MG63 (cell line): Measurements from ENCODE around the gene DNAJB11. TPM values are rescaled to one million over a fixed set of nuclear protein-coding genes. Genes with fewer than 3 reads are reported as not detected.
"Not testable (repeated sequence)": the region's sequence is repeated elsewhere in the genome, so short reads cannot be mapped to it uniquely, and the experiment has no call there.

Experiments
- DNase-seq: peaks from one replicate; pipeline ENCODE4 v3.0.0-alpha.2; 2020
- H3K27me3 ChIP-seq: fragments of 250-450 bp; sonication (Bioruptor Pico); 2 replicates; pipeline ENCODE4 v1.5.1; 2020; ENCODE audit warnings: mild to moderate bottlenecking, moderate library complexity
- H3K36me3 ChIP-seq: fragments of 250-450 bp; sonication (Bioruptor Pico); 2 replicates; pipeline ENCODE4 v1.5.1; 2020; ENCODE audit warnings: mild to moderate bottlenecking, moderate library complexity
- H3K4me3 ChIP-seq: fragments of 250-450 bp; sonication (Bioruptor Pico); 2 replicates; pipeline ENCODE4 v1.5.1; 2020; ENCODE audit warnings: mild to moderate bottlenecking, moderate library complexity
- H3K9me3 ChIP-seq: fragments of 250-450 bp; sonication (Bioruptor Pico); 2 replicates; pipeline ENCODE4 v1.5.1; 2020; ENCODE audit warnings: mild to moderate bottlenecking, moderate library complexity
- total RNA-seq: library from RNA; depleted of rRNA; stranded (reverse); fragments of >200 nt; shearing (Covaris generic); gene quantifications from 2 replicates; pipeline ENCODE4 v1.2.3, GENCODE V29; 2014; ENCODE audit warnings: low replicate concordance

The DNAJB11 gene
- total RNA-seq, 1 experiment from 2014 or later: 63.1 TPM

DNA sequence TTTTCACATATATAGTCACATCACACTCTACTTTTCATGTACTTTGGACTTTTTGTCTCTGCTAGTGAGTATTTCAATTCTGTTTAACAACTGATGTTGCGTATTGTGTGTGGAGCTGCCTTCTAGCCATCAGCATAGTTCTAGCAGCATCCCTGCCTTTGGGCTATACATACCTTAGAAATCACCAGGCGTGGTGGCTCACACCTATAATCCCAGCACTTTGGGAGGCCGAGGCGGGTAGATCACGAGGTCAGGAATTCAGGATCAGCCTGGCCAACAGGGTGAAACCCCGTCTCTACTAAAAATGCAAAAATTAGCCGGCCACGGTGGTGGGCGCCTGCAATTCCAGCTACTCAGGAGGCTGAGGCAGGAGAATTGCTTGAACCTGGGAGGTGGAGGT is 15.7 kb downstream of the DNAJB11 start:
- peaks cover 44% of the 10 kb centered on the region for H3K36me3 ChIP-seq
- not testable (repeated sequence) for H3K9me3 ChIP-seq, DNase-seq, H3K4me3 ChIP-seq, H3K27me3 ChIP-seq

DNA sequence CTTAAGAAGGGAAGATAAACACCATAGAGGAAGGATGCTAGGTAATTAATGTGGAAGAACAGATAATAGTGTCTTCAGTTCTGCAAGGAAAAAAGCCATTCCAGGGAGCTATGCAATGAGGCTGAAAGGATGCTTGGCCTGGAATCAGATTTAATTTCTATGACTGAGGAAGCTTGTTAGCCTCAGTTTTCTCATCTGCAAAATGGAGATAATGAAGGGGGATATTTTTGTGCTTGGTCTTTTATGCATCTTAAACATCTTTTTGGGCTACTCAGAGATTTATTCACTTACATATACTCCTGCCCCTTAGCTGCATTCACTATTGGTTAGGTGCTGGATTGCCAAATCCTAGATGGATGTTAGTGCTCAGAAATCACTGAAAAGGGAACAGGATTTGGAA is 16.7 kb downstream of the DNAJB11 start:
- Histone ChIP-seq H3K4me3 (no peak overlapping the region), H3K9me3 (no peaks in the 10 kb centered on the region), H3K27me3 (no peaks in the 10 kb centered on the region), H3K36me3 (peaks cover 34% of the 10 kb centered on the region)
- no peak for DNase-seq

DNA sequence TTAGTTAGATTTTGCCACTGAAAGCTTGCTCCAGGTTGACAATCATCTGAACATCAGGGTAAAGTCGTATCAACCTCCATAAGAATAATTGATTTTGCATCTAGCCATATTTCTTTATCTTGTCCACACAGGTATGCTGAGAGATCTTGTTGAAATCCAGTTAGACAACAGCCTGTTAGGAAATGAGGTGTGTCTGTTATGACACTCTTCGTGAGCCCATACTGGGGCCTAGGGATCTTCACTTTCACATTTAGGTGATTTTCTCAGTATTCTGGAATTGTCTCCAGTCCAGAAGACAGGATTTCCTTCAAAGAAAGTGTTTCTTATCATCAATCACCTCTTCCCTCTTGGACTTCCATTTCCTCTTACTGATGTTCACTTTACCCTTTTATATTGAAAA is 18.1 kb downstream of the DNAJB11 start:
- DNase-seq: no peak
- Histone ChIP-seq H3K9me3 (no peaks in the 10 kb centered on the region), H3K36me3 (peaks cover 22% of the 10 kb centered on the region), H3K27me3 (no peaks in the 10 kb centered on the region), H3K4me3 (no peak overlapping the region)

DNA sequence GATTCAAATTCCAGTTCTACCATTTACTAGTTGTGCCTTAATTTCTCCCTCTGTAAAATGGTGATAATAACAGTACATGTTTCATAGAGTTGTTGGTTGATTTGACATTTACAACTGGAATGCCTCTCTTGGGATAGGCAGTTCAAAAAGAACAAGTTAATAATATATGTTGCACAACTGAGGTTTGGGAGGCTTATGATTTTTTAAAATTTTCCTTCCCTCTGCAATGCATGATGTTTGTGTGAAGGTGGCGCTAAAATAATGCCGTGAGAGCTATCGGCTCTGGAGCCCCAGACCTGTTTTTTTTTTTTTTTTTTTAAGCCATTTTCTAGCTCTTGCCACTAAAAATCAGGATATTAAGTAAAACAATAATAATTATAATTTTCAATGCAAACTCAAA is 18.6 kb downstream of the DNAJB11 start:
- H3K27me3 ChIP-seq: no peaks in the 10 kb centered on the region
- peaks cover 17% of the 10 kb centered on the region for H3K36me3 ChIP-seq
- no peak overlapping the region for H3K4me3 ChIP-seq
- H3K9me3 ChIP-seq: no peaks in the 10 kb centered on the region
- DNase-seq: no peak

DNA sequence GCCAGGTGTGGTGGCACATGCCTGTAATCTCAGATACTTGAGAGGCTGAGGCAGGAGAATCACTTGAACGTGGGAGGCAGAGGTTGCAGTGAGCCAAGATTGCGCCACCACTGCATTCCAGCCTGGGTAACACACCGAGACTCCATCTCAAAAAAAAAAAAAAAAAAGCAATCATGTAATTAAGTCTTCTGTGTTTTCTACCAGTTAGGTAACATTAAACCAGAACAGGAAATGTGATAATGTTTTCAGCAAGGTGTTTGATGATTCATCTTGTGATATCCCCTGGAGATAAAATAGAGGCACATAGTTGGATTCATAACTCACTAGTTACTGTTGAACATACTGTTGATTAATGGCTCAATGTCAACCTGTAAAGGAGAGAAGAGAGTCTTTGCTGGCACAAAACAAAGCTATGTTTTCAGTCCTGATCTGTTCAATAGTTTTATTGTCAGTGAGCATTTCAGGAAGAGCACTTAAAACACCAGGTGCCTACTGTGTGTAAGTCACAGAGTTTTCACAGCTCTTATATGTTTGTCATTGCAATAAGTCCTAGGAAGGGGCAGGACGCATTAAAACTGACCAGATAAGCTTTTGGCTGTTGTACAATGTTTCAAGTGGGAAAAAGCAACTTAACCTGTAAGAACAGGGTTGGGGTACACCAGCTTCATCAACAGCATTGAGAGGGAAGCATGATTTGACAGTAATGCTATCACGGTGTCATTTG is 19.5 kb downstream of the DNAJB11 start:
- no peak overlapping the region for H3K4me3 ChIP-seq
- DNase-seq: peak; percentile 21

DNA sequence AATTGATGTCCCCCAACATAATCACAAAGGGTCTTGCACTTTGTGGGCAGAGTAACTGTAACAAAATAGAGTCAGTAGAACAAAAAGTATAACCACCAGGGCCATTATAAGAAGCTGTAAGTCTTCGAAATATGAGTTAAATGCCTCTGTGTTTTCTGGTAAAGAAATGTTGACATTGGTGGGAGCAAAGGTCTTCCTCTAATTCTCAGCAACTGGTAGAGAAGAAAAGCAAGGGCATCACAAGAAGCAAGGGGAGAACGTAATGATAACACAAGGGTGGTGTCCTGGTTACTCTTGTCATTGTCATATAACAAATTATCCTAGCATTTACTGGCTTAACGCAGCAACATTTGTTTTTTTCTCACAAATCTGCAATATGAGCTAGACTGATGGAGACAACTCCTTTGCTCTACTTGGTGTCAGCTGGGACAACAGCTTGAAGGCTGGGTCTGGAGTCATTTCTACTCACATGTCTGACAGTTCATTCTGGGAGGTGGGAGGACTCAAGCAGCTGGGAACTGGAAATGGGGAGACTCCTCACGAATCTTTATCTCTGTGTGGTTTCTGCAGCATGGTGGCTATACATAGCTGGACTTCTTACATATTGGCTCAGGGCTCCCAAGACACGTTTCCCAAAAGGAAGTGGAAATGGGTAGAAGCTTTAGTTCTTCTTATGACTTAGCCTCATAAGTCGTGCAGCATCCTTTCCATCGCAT is 20.2 kb downstream of the DNAJB11 start:
- Histone ChIP-seq H3K4me3 (no peak overlapping the region), H3K9me3 (no peaks in the 10 kb centered on the region), H3K36me3 (peaks cover 3% of the 10 kb centered on the region; the same call in 1 of the 2 replicates), H3K27me3 (no peaks in the 10 kb centered on the region)
- DNase-seq: no peak

More for the DNA sequence above, 19.5 kb downstream of the DNAJB11 start:
- H3K36me3 ChIP-seq: peaks cover 8% of the 10 kb centered on the region
- H3K27me3 ChIP-seq: no peaks in the 10 kb centered on the region
- no peaks in the 10 kb centered on the region for H3K9me3 ChIP-seq

DNA sequence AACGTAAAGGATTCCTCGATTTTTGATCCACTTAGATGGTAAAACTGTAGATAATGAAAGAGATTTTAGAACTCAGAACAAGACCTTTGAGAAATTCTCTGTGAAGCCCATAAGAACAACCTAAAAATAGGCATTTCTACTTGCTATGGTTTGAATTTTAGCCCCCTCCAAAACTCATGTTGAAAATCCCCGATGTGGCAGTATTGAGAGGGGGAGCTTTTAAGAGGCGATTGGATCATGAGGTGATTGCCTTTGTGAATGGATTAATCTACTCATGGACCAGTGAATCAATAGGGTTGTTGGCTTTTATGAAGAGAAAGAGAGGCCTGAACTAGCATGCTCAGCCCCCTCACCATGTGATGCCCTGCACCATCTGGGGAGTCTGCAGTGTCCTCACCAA is 22.2 kb downstream of the DNAJB11 start:
- Histone ChIP-seq H3K27me3 (no peaks in the 10 kb centered on the region), H3K9me3 (no peaks in the 10 kb centered on the region), H3K4me3 (no peak overlapping the region), H3K36me3 (no peaks in the 10 kb centered on the region)
- no peak for DNase-seq

DNA sequence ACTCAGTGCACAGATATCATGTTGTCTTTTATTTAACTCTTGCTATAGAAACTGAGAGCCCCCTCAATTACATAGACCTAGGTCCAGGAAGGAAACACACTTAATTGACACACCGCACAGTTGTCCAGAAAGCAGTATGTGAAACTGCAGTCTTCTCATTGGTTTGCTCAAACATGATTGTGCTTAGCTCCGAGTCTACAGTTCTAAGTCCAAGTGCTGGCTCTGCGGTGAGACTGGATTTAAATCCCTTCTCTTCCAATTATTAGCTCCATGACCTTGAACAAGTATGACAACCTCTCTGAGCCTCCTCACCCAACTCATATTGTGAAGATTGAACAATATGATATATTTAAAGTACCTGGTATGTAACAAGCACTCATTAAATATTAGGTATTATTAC is 23.3 kb downstream of the DNAJB11 start:
- DNase-seq: no peak
- Histone ChIP-seq H3K36me3 (no peaks in the 10 kb centered on the region), H3K9me3 (no peaks in the 10 kb centered on the region), H3K27me3 (no peaks in the 10 kb centered on the region), H3K4me3 (no peak overlapping the region)

DNA sequence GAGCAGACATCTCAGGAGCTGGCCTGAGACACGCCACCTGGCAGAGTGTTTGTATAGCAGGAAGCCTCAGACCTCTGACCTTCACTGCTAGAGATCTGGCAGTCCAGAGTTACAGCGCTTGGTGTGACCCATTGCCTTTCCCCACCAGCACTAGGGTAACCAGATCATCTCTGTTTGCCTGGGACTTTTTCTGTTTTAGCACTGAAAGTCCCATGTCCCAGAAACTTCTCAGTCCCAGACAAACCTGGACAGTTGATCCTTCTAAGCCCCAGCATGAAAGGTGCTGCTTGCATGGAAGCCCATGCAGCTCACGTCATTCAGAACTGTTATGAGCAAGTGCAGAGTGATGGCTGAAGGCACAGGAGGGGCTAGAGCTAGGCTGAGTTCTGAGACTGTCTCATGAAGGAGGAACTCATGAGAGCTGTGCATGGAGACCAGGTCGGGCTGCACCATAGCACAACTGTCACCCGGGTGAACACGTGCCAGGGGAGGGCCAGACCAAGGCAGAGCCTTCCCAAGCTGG is 24.1 kb downstream of the DNAJB11 start:
- Histone ChIP-seq H3K4me3 (no peak overlapping the region), H3K9me3 (no peaks in the 10 kb centered on the region), H3K36me3 (no peaks in the 10 kb centered on the region), H3K27me3 (no peaks in the 10 kb centered on the region)
- no peak for DNase-seq

DNA sequence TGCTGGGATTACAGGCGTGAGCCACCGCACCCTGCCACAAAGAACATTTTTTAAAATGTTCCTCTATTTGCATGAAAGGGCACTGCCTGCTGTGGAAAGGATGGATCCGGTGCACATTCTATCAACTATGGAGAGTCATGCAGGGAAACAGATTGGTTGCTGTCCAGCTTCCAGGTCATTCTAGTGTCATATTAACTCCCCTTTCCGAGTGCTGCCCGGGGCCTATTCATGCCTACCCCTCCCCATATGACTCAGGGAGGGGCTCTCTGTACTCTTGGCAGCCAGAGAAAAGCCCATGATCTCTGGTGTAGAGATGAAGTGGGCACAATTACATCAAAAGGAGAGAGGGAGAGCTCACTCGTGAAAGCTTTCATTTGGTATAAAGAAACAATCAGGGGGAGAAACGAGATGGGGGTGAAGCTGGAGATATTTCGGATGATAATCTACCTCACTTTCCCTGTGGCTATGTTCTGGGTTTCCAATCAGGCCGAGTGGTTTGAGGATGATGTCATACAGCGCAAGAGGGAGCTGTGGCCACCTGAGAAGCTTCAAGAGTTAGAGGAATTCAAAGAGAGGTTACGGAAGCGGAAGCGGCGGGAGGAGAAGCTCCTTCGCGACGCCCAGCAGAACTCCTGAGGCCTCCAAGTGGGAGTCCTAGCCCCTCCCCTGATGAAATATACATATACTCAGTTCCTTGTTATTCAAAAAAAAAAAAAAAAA is 26.2 kb downstream of the DNAJB11 start:
- Histone ChIP-seq H3K27me3 (no peaks in the 10 kb centered on the region), H3K9me3 (no peaks in the 10 kb centered on the region), H3K4me3 (no peak overlapping the region), H3K36me3 (no peaks in the 10 kb centered on the region)
- no peak for DNase-seq

DNA sequence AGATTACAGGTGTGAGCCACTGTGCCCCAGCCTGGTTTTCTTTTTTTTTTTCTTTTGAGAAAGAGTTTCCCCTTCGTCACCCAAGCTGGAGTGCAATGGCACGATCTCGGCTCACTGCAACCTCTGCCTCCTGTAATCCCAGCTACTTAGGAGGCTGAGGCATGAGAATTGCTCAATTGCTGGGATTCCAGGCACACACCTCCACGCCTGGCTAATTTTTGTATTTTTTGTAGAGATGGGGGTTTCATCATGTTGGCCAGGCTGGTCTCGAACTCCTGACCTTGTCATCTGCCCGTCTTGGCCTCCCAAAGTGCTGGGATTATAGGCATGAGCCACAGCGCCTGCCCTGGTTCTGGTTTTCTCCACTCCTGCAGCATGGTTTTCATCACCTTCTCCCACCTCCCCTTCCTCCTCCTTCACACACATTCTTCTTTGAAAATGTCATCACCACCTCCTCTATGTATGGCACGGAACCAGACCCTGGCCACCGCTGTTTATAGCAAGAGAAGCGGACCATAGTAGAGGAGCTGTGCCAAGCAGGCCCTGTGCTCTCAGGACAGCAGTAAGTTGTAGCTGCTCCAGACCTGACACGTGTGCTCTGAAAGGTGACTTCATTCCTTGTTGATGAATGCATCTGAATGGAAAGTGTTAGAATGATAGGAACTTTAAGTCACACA is 27.7 kb downstream of the DNAJB11 start:
- Histone ChIP-seq H3K9me3 (no peaks in the 10 kb centered on the region), H3K4me3 (no peak overlapping the region), H3K27me3 (no peaks in the 10 kb centered on the region; the same call in 1 of the 2 replicates), H3K36me3 (no peaks in the 10 kb centered on the region)
- DNase-seq: peak; percentile 92

DNA sequence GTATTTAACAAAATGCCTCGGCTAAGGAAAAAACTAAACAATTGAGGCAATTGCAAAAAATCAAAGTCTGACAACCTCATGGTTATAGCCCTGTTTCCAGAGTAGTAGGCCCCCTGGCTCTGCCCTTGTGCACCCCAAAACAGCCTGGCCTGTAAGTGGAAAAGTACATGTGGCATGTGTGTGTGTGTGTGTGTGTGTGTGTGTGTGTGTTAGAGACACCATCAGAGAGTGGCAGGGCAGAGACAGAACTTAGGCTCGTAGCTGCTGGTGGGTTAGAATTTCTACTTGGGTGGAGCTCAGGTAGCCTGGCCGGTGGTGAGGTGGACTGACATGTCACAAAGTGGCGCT is 28.2 kb downstream of the DNAJB11 start:
- Histone ChIP-seq H3K9me3 (no peaks in the 10 kb centered on the region), H3K4me3 (no peak overlapping the region), H3K27me3 (no peaks in the 10 kb centered on the region; the same call in 1 of the 2 replicates), H3K36me3 (no peaks in the 10 kb centered on the region)
- DNase-seq: no peak

DNA sequence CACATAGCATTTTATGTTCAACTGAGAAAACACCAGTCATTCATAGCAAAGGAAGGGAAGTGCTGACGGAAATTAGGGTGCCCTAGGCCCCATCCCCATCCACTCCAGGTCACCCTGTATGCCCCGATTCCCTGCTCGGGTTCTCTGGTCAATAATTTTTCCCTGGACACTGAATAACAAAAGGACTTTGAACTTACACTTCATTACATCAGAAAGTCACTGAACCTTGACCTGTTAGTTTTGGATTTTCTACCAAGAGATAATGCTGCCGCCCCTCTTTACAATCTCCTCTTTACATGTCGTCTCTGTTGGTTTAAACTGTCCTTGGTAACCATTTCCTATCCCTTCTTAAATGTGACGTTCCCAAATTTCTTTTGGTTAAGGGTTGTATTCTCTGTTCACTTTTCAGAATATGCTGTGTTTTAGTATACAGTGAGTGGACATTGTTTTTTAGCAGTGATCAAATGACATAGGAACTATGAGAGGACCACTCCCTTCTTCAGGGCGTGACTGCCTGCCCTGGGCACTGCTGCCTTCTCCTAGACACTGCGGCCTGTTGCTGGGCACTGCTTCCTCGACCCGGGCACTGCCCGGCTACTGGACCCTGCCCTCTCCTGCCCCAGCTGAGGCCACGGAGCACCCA is 28.7 kb downstream of the DNAJB11 start:
- no peaks in the 10 kb centered on the region; the same call in 1 of the 2 replicates for H3K27me3 ChIP-seq
- DNase-seq: no peak
- H3K4me3 ChIP-seq: no peak overlapping the region
- H3K36me3 ChIP-seq: no peaks in the 10 kb centered on the region
- no peaks in the 10 kb centered on the region for H3K9me3 ChIP-seq

DNA sequence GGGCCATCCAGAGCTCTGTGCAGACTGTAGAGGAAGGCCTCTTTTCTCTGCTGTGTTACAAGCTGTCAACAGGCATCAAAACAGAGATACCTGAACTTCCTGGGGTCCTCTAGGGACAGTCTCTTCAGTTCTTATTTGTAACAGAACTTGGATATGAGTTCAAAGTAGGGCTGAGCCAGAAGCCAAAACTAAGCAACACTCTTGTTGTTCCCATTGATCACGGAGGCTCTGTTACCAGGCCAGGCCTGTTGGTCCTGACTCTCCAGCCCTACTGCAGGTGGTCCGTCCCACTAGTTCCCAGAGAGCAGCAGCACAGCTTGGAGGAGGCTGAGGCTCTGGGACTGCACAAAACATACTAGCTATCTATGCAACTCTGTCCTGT is 29.3 kb downstream of the DNAJB11 start:
- Histone ChIP-seq H3K4me3 (no peak overlapping the region), H3K36me3 (no peaks in the 10 kb centered on the region), H3K27me3 (no peaks in the 10 kb centered on the region; the same call in 1 of the 2 replicates), H3K9me3 (no peaks in the 10 kb centered on the region)
- DNase-seq: no peak

DNA sequence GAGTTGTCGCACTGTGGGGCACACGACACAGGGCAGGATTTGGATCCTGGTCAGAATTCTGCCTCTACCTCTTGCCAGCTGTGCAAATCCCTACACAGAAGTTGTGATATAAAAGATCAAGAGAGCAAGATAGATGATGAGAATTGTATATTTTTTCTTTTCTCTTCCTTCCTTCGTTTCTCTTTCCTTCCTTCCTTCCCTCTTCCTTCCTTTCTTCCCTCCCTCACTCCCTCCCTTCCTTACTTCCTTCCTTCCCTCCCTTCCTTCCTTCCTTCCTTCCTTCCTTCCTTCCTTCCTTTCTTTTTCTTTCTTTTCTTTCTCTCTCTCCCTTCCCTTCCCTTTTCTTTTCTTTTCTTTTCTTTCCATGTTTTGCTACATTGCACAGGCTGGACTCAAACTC is 30.4 kb downstream of the DNAJB11 start:
- no peak for DNase-seq
- H3K36me3 ChIP-seq: no peaks in the 10 kb centered on the region
- H3K4me3 ChIP-seq: no peak overlapping the region
- H3K9me3 ChIP-seq: no peaks in the 10 kb centered on the region
- H3K27me3 ChIP-seq: no peaks in the 10 kb centered on the region; the same call in 1 of the 2 replicates

DNA sequence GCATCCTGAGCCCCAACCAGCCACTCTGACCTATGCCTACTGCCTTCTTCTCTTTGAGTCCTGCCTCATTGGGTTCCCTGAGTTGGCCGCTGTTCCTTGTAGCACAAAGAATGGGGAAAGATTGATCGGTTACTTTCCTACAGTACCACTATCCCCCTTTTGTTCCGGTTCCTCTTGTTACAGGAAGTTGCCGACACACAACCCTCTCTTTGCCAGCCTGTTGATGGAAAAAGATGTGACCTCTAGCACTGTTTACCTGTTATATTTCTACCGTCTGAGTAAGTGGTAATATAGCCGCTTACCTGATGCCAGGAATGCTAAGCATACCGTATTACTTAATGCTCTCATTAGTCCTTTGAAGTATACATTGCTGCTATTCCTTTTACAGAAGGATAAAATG is 32.6 kb downstream of the DNAJB11 start:
- H3K36me3 ChIP-seq: no peaks in the 10 kb centered on the region
- no peaks in the 10 kb centered on the region; the same call in 1 of the 2 replicates for H3K27me3 ChIP-seq
- DNase-seq: no peak
- H3K9me3 ChIP-seq: no peaks in the 10 kb centered on the region
- no peak overlapping the region for H3K4me3 ChIP-seq
